H9 (cell line): ENCODE measurements around the gene MIER1. TPM values are rescaled to one million over a fixed set of nuclear protein-coding genes. Genes with fewer than 3 reads are reported as not detected.

Source experiments
- DNase-seq: peaks from one replicate; pipeline ENCODE4 v3.0.0-alpha.2; 2017
- H2AFZ ChIP-seq: one replicate; pipeline ENCODE4 v1.6.1; 2013; ENCODE audit warnings: mild to moderate bottlenecking, low read length, control low read depth, moderate library complexity
- H2AK5ac ChIP-seq: 2 replicates; pipeline ENCODE4 v1.6.1; 2013; ENCODE audit warnings: low read length, control low read depth, mixed read lengths; ENCODE audit not compliant: insufficient read length
- H2BK120ac ChIP-seq: one replicate; pipeline ENCODE4 v1.6.1; 2013; ENCODE audit warnings: low read depth, mild to moderate bottlenecking, low read length, control low read depth, inconsistent platforms; ENCODE audit not compliant: poor library complexity, severe bottlenecking
- H2BK12ac ChIP-seq: 2 replicates; pipeline ENCODE4 v1.6.1; 2013; ENCODE audit warnings: low read length, control low read depth, mixed read lengths, low read depth; ENCODE audit not compliant: insufficient read length
- H2BK15ac ChIP-seq: 2 replicates; pipeline ENCODE4 v1.6.1; 2013; ENCODE audit warnings: low read depth, low read length, control low read depth
- H2BK20ac ChIP-seq: one replicate; pipeline ENCODE4 v1.6.1; 2013; ENCODE audit warnings: low read depth, mild to moderate bottlenecking, low read length, control low read depth, inconsistent platforms; ENCODE audit not compliant: poor library complexity, severe bottlenecking
- H2BK5ac ChIP-seq: 2 replicates; pipeline ENCODE4 v1.6.1; 2013; ENCODE audit warnings: low read length, control low read depth, mixed read lengths; ENCODE audit not compliant: insufficient read length
- H3K14ac ChIP-seq: 2 replicates; pipeline ENCODE4 v1.6.1; 2013; ENCODE audit warnings: low read length, control low read depth; ENCODE audit not compliant: insufficient read depth
- H3K18ac ChIP-seq: 2 replicates; pipeline ENCODE4 v1.6.1; 2013; ENCODE audit warnings: low read depth, mild to moderate bottlenecking, mixed read lengths, low read length, control low read depth; ENCODE audit not compliant: insufficient read length
- H3K23ac ChIP-seq: 2 replicates; pipeline ENCODE4 v1.6.1; 2013; ENCODE audit warnings: low read length, control low read depth, mixed read lengths, low read depth; ENCODE audit not compliant: insufficient read length
- H3K23me2 ChIP-seq: 2 replicates; pipeline ENCODE4 v1.6.1; 2013; ENCODE audit warnings: low read depth, mild to moderate bottlenecking, mixed read lengths, low read length, control low read depth; ENCODE audit not compliant: insufficient read length, poor library complexity, severe bottlenecking
- H3K27ac ChIP-seq: 2 replicates; pipeline ENCODE4 v1.5.1; 2013; ENCODE audit warnings: low read length, control low read depth, mixed read lengths, low read depth; ENCODE audit not compliant: insufficient read length
- H3K27me3 ChIP-seq: 2 replicates; pipeline ENCODE4 v1.6.1; 2013; ENCODE audit warnings: low read length, control low read depth, inconsistent platforms; ENCODE audit not compliant: insufficient read depth
- H3K4ac ChIP-seq: 2 replicates; pipeline ENCODE4 v1.6.1; 2013; ENCODE audit warnings: low read depth, mild to moderate bottlenecking, control low read depth, inconsistent platforms, low read length, moderate library complexity
- H3K4me1 ChIP-seq: 2 replicates; pipeline ENCODE4 v1.6.1; 2013; ENCODE audit warnings: low read length, control low read depth, inconsistent platforms; ENCODE audit not compliant: insufficient read depth
- H3K4me2 ChIP-seq: 2 replicates; pipeline ENCODE4 v1.6.1; 2013; ENCODE audit warnings: low read length, control low read depth, mixed read lengths; ENCODE audit not compliant: insufficient read length, insufficient read depth
- H3K56ac ChIP-seq: 2 replicates; pipeline ENCODE4 v1.6.1; 2013; ENCODE audit warnings: low read depth, mild to moderate bottlenecking, mixed read lengths, low read length, control low read depth; ENCODE audit not compliant: insufficient read length
- H3K79me1 ChIP-seq: 2 replicates; pipeline ENCODE4 v1.6.1; 2013; ENCODE audit warnings: low read depth, mild to moderate bottlenecking, moderate library complexity, low read length, control low read depth, inconsistent platforms; ENCODE audit not compliant: insufficient read depth, poor library complexity, severe bottlenecking
- H3K79me2 ChIP-seq: 2 replicates; pipeline ENCODE4 v1.6.1; 2013; ENCODE audit warnings: low read length, control low read depth, inconsistent platforms; ENCODE audit not compliant: insufficient read depth
- H3K9ac ChIP-seq: 2 replicates; pipeline ENCODE4 v1.6.1; 2013; ENCODE audit warnings: low read length, control low read depth, mixed read lengths; ENCODE audit not compliant: insufficient read length; ENCODE audit errors: extremely low read depth
- H3K9me3 ChIP-seq: one replicate; pipeline ENCODE4 v1.6.1; 2013; ENCODE audit warnings: low read depth, low read length, inconsistent platforms; ENCODE audit not compliant: control insufficient read depth
- H3T11ph ChIP-seq: one replicate; pipeline ENCODE4 v1.6.1; 2013; ENCODE audit warnings: mild to moderate bottlenecking, low read length, control low read depth, inconsistent platforms
- H4K20me1 ChIP-seq: one replicate; pipeline ENCODE4 v1.6.1; 2013; ENCODE audit not compliant: control insufficient read depth, insufficient read length, insufficient read depth
- H4K5ac ChIP-seq: 2 replicates; pipeline ENCODE4 v1.6.1; 2013; ENCODE audit warnings: low read depth, mild to moderate bottlenecking, mixed read lengths, low read length, control low read depth; ENCODE audit not compliant: insufficient read length
- H4K8ac ChIP-seq: replicated peaks from 2 replicates; pipeline ENCODE4 v1.6.1; 2013; ENCODE audit warnings: low read length, control low read depth, mixed read lengths, low read depth; ENCODE audit not compliant: insufficient read length
- H4K91ac ChIP-seq: 2 replicates; pipeline ENCODE4 v1.6.1; 2013; ENCODE audit warnings: low read depth, mild to moderate bottlenecking, moderate library complexity, mixed read lengths, low read length, control low read depth; ENCODE audit not compliant: insufficient read length
- H3K27ac Mint-ChIP-seq, 3 experiments: 2 replicates in 2 of 3; 3 replicates in 1 of 3; pipeline ENCODE4 v1.8.0; 2020 to 2021; ENCODE audit warnings: mixed read lengths in 3 of 3, mild to moderate bottlenecking in 1 of 3, moderate library complexity in 1 of 3
- H3K27me3 Mint-ChIP-seq: 2 replicates; pipeline ENCODE4 v1.8.0; 2021; ENCODE audit warnings: low read depth, mild to moderate bottlenecking, moderate library complexity, mixed read lengths
- H3K36me3 Mint-ChIP-seq, 3 experiments: 2 replicates in 2 of 3; 3 replicates in 1 of 3; pipeline ENCODE4 v1.8.0; 2020 to 2021; ENCODE audit warnings: low read depth in 3 of 3, mixed read lengths in 3 of 3; ENCODE audit not compliant: insufficient read depth in 1 of 3
- H3K4me1 Mint-ChIP-seq, 2 experiments: 2 replicates each; pipeline ENCODE4 v1.8.0; 2020; ENCODE audit warnings: mixed read lengths in 2 of 2
- H3K4me3 Mint-ChIP-seq, 2 experiments: 2 replicates in 1 of 2; 3 replicates in 1 of 2; pipeline ENCODE4 v1.8.0; 2020 to 2021; ENCODE audit warnings: mild to moderate bottlenecking in 2 of 2, mixed read lengths in 2 of 2, moderate library complexity in 1 of 2
- H3K9me3 Mint-ChIP-seq, 2 experiments: 2 replicates in 1 of 2; 3 replicates in 1 of 2; pipeline ENCODE4 v1.8.0; 2020; ENCODE audit warnings: mild to moderate bottlenecking in 2 of 2, mixed read lengths in 2 of 2, moderate library complexity in 1 of 2
- CTCF ChIP-seq: fragments of 200-600 bp; sonication (generic); conservative IDR thresholded peaks from 3 replicates; pipeline ENCODE4 v1.8.0; 2021; ENCODE audit warnings: antibody characterized with exemption, mild to moderate bottlenecking
- WGBS: extraction: QIAGEN DNeasy Blood & Tissue Kit; methylation state at CpG from one replicate; pipeline ENCODE4 v1.1.7; 2013; ENCODE audit warnings: missing lambda C conversion rate, low lambda C conversion rate, mixed read lengths; ENCODE audit not compliant: insufficient read length; ENCODE audit errors: extremely low coverage; 5-methylcytosine and 5-hydroxymethylcytosine counted together
- total RNA-seq: library from RNA; stranded (reverse); gene quantifications from 2 replicates; pipeline ENCODE4 v1.2.1, GENCODE V29; 2021

The MIER1 gene
- total RNA-seq, 1 experiment from 2014 or later = 28.5 TPM

GRCh38 chr1:66919828-66920227 is 5.0 kb upstream of the MIER1 start:
- peaks cover 4% of the 10 kb centered on the region; the same call in 1 of the 2 replicates for H3K79me2 ChIP-seq
- H3K14ac ChIP-seq = no peak overlapping the region
- no peak overlapping the region for H2BK20ac ChIP-seq
- peaks cover 0 to 2% of the 10 kb centered on the region in 2 experiments; a peak in 2 of 5 replicates for H3K9me3 Mint-ChIP-seq
- peaks cover 13 to 16% of the 10 kb centered on the region in 2 experiments for H3K4me1 Mint-ChIP-seq
- H2BK5ac ChIP-seq = no peak overlapping the region
- H3K56ac ChIP-seq = no peak overlapping the region
- H3K23me2 ChIP-seq = peaks cover 6% of the 10 kb centered on the region
- H3K79me1 ChIP-seq = no peaks in the 10 kb centered on the region
- no peak overlapping the region for H3K27ac Mint-ChIP-seq
- TF ChIP-seq CTCF = no peak
- DNase-seq = no peak
- H4K20me1 ChIP-seq = no peaks in the 10 kb centered on the region
- H2BK120ac ChIP-seq = no peak overlapping the region
- no peaks in the 10 kb centered on the region for H3K27me3 ChIP-seq
- H2BK15ac ChIP-seq = no peak overlapping the region
- H4K8ac ChIP-seq = no peak overlapping the region
- no peak overlapping the region for H3K4ac ChIP-seq
- H4K91ac ChIP-seq = no peak overlapping the region
- peaks cover 3 to 22% (median 16%) of the 10 kb centered on the region in 3 experiments; a peak in 6 of 7 replicates for H3K36me3 Mint-ChIP-seq
- no peak overlapping the region for H2BK12ac ChIP-seq
- H3K4me2 ChIP-seq = no peak overlapping the region
- no peak overlapping the region for H3K4me3 Mint-ChIP-seq
- no peak overlapping the region for H3K18ac ChIP-seq
- no peak overlapping the region for H4K5ac ChIP-seq
- no CpG with 5 or more reads among the region's 3 CpGs for WGBS
- no peaks in the 10 kb centered on the region for H3K4me1 ChIP-seq
- no peak overlapping the region for H3T11ph ChIP-seq
- H2AFZ ChIP-seq = no peak overlapping the region
- H3K27me3 Mint-ChIP-seq = no peaks in the 10 kb centered on the region
- no peak overlapping the region for H3K9ac ChIP-seq
- no peak overlapping the region for H3K27ac ChIP-seq
- no peak overlapping the region for H2AK5ac ChIP-seq
- no peaks in the 10 kb centered on the region for H3K9me3 ChIP-seq
- no peak overlapping the region for H3K23ac ChIP-seq
